ENCODE measurements around the gene ZFP92.

ZFP92 gene

GRCh38 chrX:153410373-153410772 is 899 bp upstream of the ZFP92 start:
- no peaks in the 10 kb centered on the region for H3K36me3 ChIP-seq
- H3K4me3 ChIP-seq (ENCODE audit: low read depth, low read length), result no peak overlapping the region
- DNase-seq, result no peak
- TF ChIP-seq CTCF (IDR thresholded peaks at IDR 0.05; ENCODE audit: low read depth, low read length), result no peak
- H3K9me3 ChIP-seq, result no peaks in the 10 kb centered on the region
- no peaks in the 10 kb centered on the region for H3K4me1 ChIP-seq
- H3K27me3 ChIP-seq, result peaks cover 8% of the 10 kb centered on the region

- H3K27me3 ChIP-seq, result peaks cover 8% of the 10 kb centered on the region
- no peak for DNase-seq
- H3K4me1 ChIP-seq, result no peaks in the 10 kb centered on the region
- H3K9me3 ChIP-seq, result no peaks in the 10 kb centered on the region
- no peak for TF ChIP-seq CTCF (IDR thresholded peaks at IDR 0.05; ENCODE audit: low read depth, low read length)
- H3K36me3 ChIP-seq, result no peaks in the 10 kb centered on the region
- no peak overlapping the region for H3K4me3 ChIP-seq (ENCODE audit: low read depth, low read length)
Observed at GRCh38 chrX:153410888-153411254, 401 bp upstream of the ZFP92 start.

- Histone ChIP-seq H3K27me3 (peaks cover 8% of the 10 kb centered on the region), H3K4me3 (ENCODE audit: low read depth, low read length) (no peak overlapping the region; the same call in 1 of the 2 replicates), H3K4me1 (no peaks in the 10 kb centered on the region), H3K36me3 (no peaks in the 10 kb centered on the region), H3K9me3 (no peaks in the 10 kb centered on the region)
- no peak for TF ChIP-seq CTCF (IDR thresholded peaks at IDR 0.05; ENCODE audit: low read depth, low read length)
- no peak for DNase-seq
Observed at GRCh38 chrX:153411988-153412574, 809 bp downstream of the ZFP92 start.

GRCh38 chrX:153412746-153413720 is 1.8 kb downstream of the ZFP92 start:
- Histone ChIP-seq H3K27me3 (peaks cover 8% of the 10 kb centered on the region), H3K4me3 (ENCODE audit: low read depth, low read length) (no peak overlapping the region)
- TF ChIP-seq CTCF (IDR thresholded peaks at IDR 0.05; ENCODE audit: low read depth, low read length), result 0 out of 2 replicates have a peak, but pooled peaks have one; percentile 10

GRCh38 chrX:153413731-153414130 is 2.5 kb downstream of the ZFP92 start:
- no peak for DNase-seq
- Histone ChIP-seq H3K36me3 (no peaks in the 10 kb centered on the region), H3K9me3 (no peaks in the 10 kb centered on the region), H3K4me1 (no peaks in the 10 kb centered on the region), H3K27me3 (peaks cover 8% of the 10 kb centered on the region), H3K4me3 (ENCODE audit: low read depth, low read length) (no peak overlapping the region)
- no peak for TF ChIP-seq CTCF (IDR thresholded peaks at IDR 0.05; ENCODE audit: low read depth, low read length)

More at GRCh38 chrX:153412746-153413720, 1.8 kb downstream of the ZFP92 start:
- Histone ChIP-seq H3K9me3 (no peaks in the 10 kb centered on the region), H3K4me1 (no peaks in the 10 kb centered on the region), H3K36me3 (no peaks in the 10 kb centered on the region)
- no peak for DNase-seq

All from BE2C (cell line).